HAP-1 (cell line): ENCODE measurements around the gene HMGA1.

Experiments
- DNase-seq, 2 experiments: peaks; one replicate each; pipeline ENCODE4 v3.0.0-alpha.2; 2016 to 2020; ENCODE audit warnings: low spot score in 2 of 2
- H3K27me3 ChIP-seq: fragments of 250-450 bp; sonication (Bioruptor Pico); 2 replicates; pipeline ENCODE4 v1.5.1; 2020; ENCODE audit warnings: low read depth, mild to moderate bottlenecking, moderate library complexity
- H3K36me3 ChIP-seq: fragments of 250-450 bp; sonication (Bioruptor Pico); replicated peaks from 2 replicates; pipeline ENCODE4 v1.5.1; 2020; ENCODE audit warnings: mild to moderate bottlenecking
- H3K4me1 ChIP-seq: fragments of 250-450 bp; sonication (Bioruptor Pico); 2 replicates; pipeline ENCODE4 v1.5.1; 2020; ENCODE audit warnings: mild to moderate bottlenecking
- H3K4me3 ChIP-seq: fragments of 250-450 bp; sonication (Bioruptor Pico); 2 replicates; pipeline ENCODE4 v1.5.1; 2020; ENCODE audit warnings: mild to moderate bottlenecking, moderate library complexity
- H3K9me3 ChIP-seq: fragments of 250-450 bp; sonication (Bioruptor Pico); 2 replicates; pipeline ENCODE4 v1.5.1; 2020; ENCODE audit warnings: mild to moderate bottlenecking, moderate library complexity
- in situ Hi-C: fragments of 300-500 bp; cut with MboI; formaldehyde crosslinking; loops from 3 replicates; pipeline ENCODE4 v1.14.3; 2020; ENCODE audit warnings: low sequenced_read_pairs, inconsistent platforms, mixed read lengths

Gene HMGA1

GRCh38 chr6:34205916-34206315 is 30.8 kb upstream of the HMGA1 start:
- in situ Hi-C loops, result no loop called here
- DNase-seq, result no peak
- Histone ChIP-seq H3K36me3 (no peaks in the 10 kb centered on the region), H3K27me3 (no peaks in the 10 kb centered on the region), H3K9me3 (0 out of 2 replicates have a peak, but pooled peaks cover 2% of the 10 kb centered on the region), H3K4me3 (no peak overlapping the region), H3K4me1 (no peaks in the 10 kb centered on the region)

GRCh38 chr6:34206726-34207125 is 29.9 kb upstream of the HMGA1 start:
- no peak for DNase-seq
- H3K36me3 ChIP-seq, result no peaks in the 10 kb centered on the region
- no peak overlapping the region for H3K4me3 ChIP-seq
- H3K4me1 ChIP-seq, result no peaks in the 10 kb centered on the region
- in situ Hi-C loops, result no loop called here
- H3K9me3 ChIP-seq, result 0 out of 2 replicates have a peak, but pooled peaks cover 2% of the 10 kb centered on the region
- H3K27me3 ChIP-seq, result no peaks in the 10 kb centered on the region

GRCh38 chr6:34207695-34208443 is 28.8 kb upstream of the HMGA1 start:
- H3K9me3 ChIP-seq, result no peaks in the 10 kb centered on the region
- DNase-seq, result no peak
- H3K36me3 ChIP-seq, result no peaks in the 10 kb centered on the region
- H3K4me1 ChIP-seq, result no peaks in the 10 kb centered on the region
- no peaks in the 10 kb centered on the region for H3K27me3 ChIP-seq
- H3K4me3 ChIP-seq, result no peak overlapping the region
- in situ Hi-C loops, result no loop called here

GRCh38 chr6:34213772-34214171 is 22.9 kb upstream of the HMGA1 start:
- no peaks in the 10 kb centered on the region for H3K4me1 ChIP-seq
- in situ Hi-C loops, result no loop called here
- no peak overlapping the region for H3K4me3 ChIP-seq
- H3K27me3 ChIP-seq, result no peaks in the 10 kb centered on the region
- H3K9me3 ChIP-seq, result no peaks in the 10 kb centered on the region
- DNase-seq, result no peak
- no peaks in the 10 kb centered on the region for H3K36me3 ChIP-seq

GRCh38 chr6:34218691-34219090 is 18.0 kb upstream of the HMGA1 start:
- Histone ChIP-seq H3K36me3 (no peaks in the 10 kb centered on the region), H3K4me1 (peaks cover 3% of the 10 kb centered on the region), H3K9me3 (no peaks in the 10 kb centered on the region), H3K27me3 (no peaks in the 10 kb centered on the region), H3K4me3 (no peak overlapping the region)
- in situ Hi-C loops, result no loop called here
- no peak for DNase-seq

- H3K27me3 ChIP-seq, result no peaks in the 10 kb centered on the region
- H3K4me3 ChIP-seq, result no peak overlapping the region
- DNase-seq, result no peak
- H3K36me3 ChIP-seq, result no peaks in the 10 kb centered on the region
- in situ Hi-C loops, result no loop called here
- H3K4me1 ChIP-seq, result peaks cover 9% of the 10 kb centered on the region
- H3K9me3 ChIP-seq, result no peaks in the 10 kb centered on the region
These were observed 13.2 kb upstream of the HMGA1 start for GRCh38 chr6:34223381-34223955.

GRCh38 chr6:34223956-34224940 is 12.4 kb upstream of the HMGA1 start:
- peak; percentile 83 to 94 for DNase-seq
- H3K4me3 ChIP-seq, result peak overlapping the region; percentile 35
- no peaks in the 10 kb centered on the region for H3K36me3 ChIP-seq
- H3K4me1 ChIP-seq, result peaks cover 9% of the 10 kb centered on the region
- H3K27me3 ChIP-seq, result no peaks in the 10 kb centered on the region
- in situ Hi-C loops, result no loop called here
- no peaks in the 10 kb centered on the region for H3K9me3 ChIP-seq

GRCh38 chr6:34225551-34225950 is 11.1 kb upstream of the HMGA1 start:
- Histone ChIP-seq H3K4me1 (peaks cover 9% of the 10 kb centered on the region), H3K27me3 (no peaks in the 10 kb centered on the region)

GRCh38 chr6:34226066-34226465 is 10.6 kb upstream of the HMGA1 start:
- Histone ChIP-seq H3K36me3 (no peaks in the 10 kb centered on the region), H3K4me1 (peaks cover 9% of the 10 kb centered on the region), H3K4me3 (no peak overlapping the region), H3K27me3 (no peaks in the 10 kb centered on the region), H3K9me3 (no peaks in the 10 kb centered on the region)
- DNase-seq, result no peak
- in situ Hi-C loops, result no loop called here

More at GRCh38 chr6:34225551-34225950, 11.1 kb upstream of the HMGA1 start:
- no peaks in the 10 kb centered on the region for H3K36me3 ChIP-seq
- H3K4me3 ChIP-seq, result no peak overlapping the region
- no peaks in the 10 kb centered on the region for H3K9me3 ChIP-seq
- no peak for DNase-seq
- in situ Hi-C loops, result no loop called here

GRCh38 chr6:34226731-34227586 is 9.7 kb upstream of the HMGA1 start:
- in situ Hi-C loops, result no loop called here

GRCh38 chr6:34227761-34228421 is 8.8 kb upstream of the HMGA1 start:
- H3K4me1 ChIP-seq, result peaks cover 9% of the 10 kb centered on the region
- no peaks in the 10 kb centered on the region for H3K36me3 ChIP-seq
- DNase-seq, result no peak
- no peaks in the 10 kb centered on the region for H3K9me3 ChIP-seq
- no peaks in the 10 kb centered on the region for H3K27me3 ChIP-seq
- in situ Hi-C loops, result no loop called here
- H3K4me3 ChIP-seq, result no peak overlapping the region

More at GRCh38 chr6:34226731-34227586, 9.7 kb upstream of the HMGA1 start:
- Histone ChIP-seq H3K9me3 (no peaks in the 10 kb centered on the region), H3K36me3 (no peaks in the 10 kb centered on the region), H3K4me1 (peaks cover 9% of the 10 kb centered on the region), H3K4me3 (no peak overlapping the region), H3K27me3 (no peaks in the 10 kb centered on the region)
- DNase-seq, result no peak

GRCh38 chr6:34229877-34230276 is 6.8 kb upstream of the HMGA1 start:
- Histone ChIP-seq H3K4me1 (no peaks in the 10 kb centered on the region), H3K27me3 (no peaks in the 10 kb centered on the region), H3K4me3 (no peak overlapping the region), H3K36me3 (no peaks in the 10 kb centered on the region), H3K9me3 (no peaks in the 10 kb centered on the region)
- in situ Hi-C loops, result no loop called here
- DNase-seq, result no peak
